HCT116 (cell line): ENCODE measurements around the gene HOXA2. TPM values are rescaled to one million over a fixed set of nuclear protein-coding genes. Genes with fewer than 3 reads are reported as not detected.
A peak's percentile ranks its signal among the peaks of the same experiment; 100 is the strongest.

Experiments
- ATAC-seq: fragments of 200-7000 bp; cut with Tn5 transposase; 2 replicates; pipeline ENCODE4 v1.9.1; 2020; ENCODE audit warnings: mild to moderate bottlenecking, moderate library complexity
- BruUV-seq: library from RNA; stranded (reverse); fragments of 400-500 nt; replicated peaks from 2 replicates; lab custom pipeline; 2021; lab: Mats Ljungman, UMichigan
- CTCF ChIA-PET: fragments of 300-600 bp; sonication (Branson Sonifier 250); formaldehyde crosslinking; loops from one replicate; lab custom pipeline; 2021; ENCODE audit warnings: antibody characterized with exemption; lab: Charles Lee
- POLR2A ChIA-PET: fragments of 300-600, 350-600 bp; sonication (Branson Sonifier 250); formaldehyde crosslinking; loops from one replicate; lab custom pipeline; 2021; ENCODE audit warnings: antibody characterized with exemption; lab: Charles Lee
- RAD21 ChIA-PET, 2 experiments: fragments of 300-600 bp; sonication (Branson Sonifier 250); formaldehyde crosslinking; loops; one replicate each; lab custom pipeline; 2023; ENCODE audit warnings: low total read pairs in 2 of 2; ENCODE audit not compliant: uncharacterized antibody in 2 of 2, unreplicated experiment in 2 of 2, low non-redundant PET in 1 of 2; lab: Charles Lee
- DNase-seq: peaks from one replicate; pipeline ENCODE4 v3.0.0-alpha.2; 2010; ENCODE audit warnings: low read depth, low spot score
- H2AFZ ChIP-seq: fragments of 200-600 bp; shearing (Covaris generic), sonication (generic); 2 replicates; pipeline ENCODE4 v1.6.1; 2017; ENCODE audit warnings: low read depth, mixed run types, mixed read lengths, antibody characterized with exemption, low read length; ENCODE audit not compliant: poor library complexity, severe bottlenecking
- H3K27ac ChIP-seq: 2 replicates; pipeline ENCODE4 v1.5.1; 2012; ENCODE audit warnings: low read depth, low read length
- H3K27me3 ChIP-seq: fragments of 200-600 bp; sonication (generic); 2 replicates; pipeline ENCODE4 v1.6.1; 2016; ENCODE audit warnings: mixed run types, low read length, mixed read lengths; ENCODE audit not compliant: insufficient read depth
- H3K36me3 ChIP-seq, 2 experiments: fragments of 200-500 bp in 1 of 2; fragments of 200-600 bp in 1 of 2; sonication (Bioruptor generic) in 1 of 2; sonication (generic) in 1 of 2; 2 replicates each; pipeline versions ENCODE4 v1.5.1 to v1.6.1; 2014 to 2016; ENCODE audit warnings: low read length in 2 of 2, inconsistent platforms in 1 of 2, mixed read lengths in 1 of 2, mixed run types in 1 of 2; ENCODE audit not compliant: insufficient read depth in 2 of 2, control insufficient read depth in 1 of 2
- H3K4me1 ChIP-seq, 2 experiments: fragments of 200-600 bp in 1 of 2; sonication (generic) in 1 of 2; 2 replicates each; pipeline versions ENCODE4 v1.5.1 to v1.6.1; 2012 to 2017; ENCODE audit warnings: low read length in 2 of 2, inconsistent platforms in 1 of 2, mild to moderate bottlenecking in 1 of 2, mixed read lengths in 1 of 2, mixed run types in 1 of 2, moderate library complexity in 1 of 2; ENCODE audit not compliant: insufficient read depth in 2 of 2, control insufficient read depth in 1 of 2
- H3K4me2 ChIP-seq: fragments of 200-600 bp; sonication (generic); 2 replicates; pipeline ENCODE4 v1.6.1; 2017; ENCODE audit warnings: mixed run types, low read length, mixed read lengths
- H3K4me3 ChIP-seq, 2 experiments: fragments of 200-600 bp in 1 of 2; sonication (generic) in 1 of 2; replicated peaks in 1 of 2; 2 replicates each; pipeline ENCODE4 v1.5.1; 2011 to 2016; ENCODE audit warnings: low read length in 2 of 2, control low read depth in 1 of 2, low read depth in 1 of 2, mild to moderate bottlenecking in 1 of 2, mixed read lengths in 1 of 2, mixed run types in 1 of 2
- H3K79me2 ChIP-seq: fragments of 200-600 bp; sonication (generic); 2 replicates; pipeline ENCODE4 v1.6.1; 2017; ENCODE audit warnings: mild to moderate bottlenecking, mixed run types, low read length, moderate library complexity, mixed read lengths; ENCODE audit not compliant: insufficient read depth
- H3K9ac ChIP-seq: fragments of 200-600 bp; sonication (generic); 2 replicates; pipeline ENCODE4 v1.6.1; 2016; ENCODE audit warnings: low read length, mixed read lengths
- H3K9me2 ChIP-seq: fragments of 200-600 bp; sonication (generic), shearing (Covaris generic); 2 replicates; pipeline ENCODE4 v1.6.1; 2017; ENCODE audit warnings: mixed run types, mild to moderate bottlenecking, moderate library complexity; ENCODE audit not compliant: insufficient read depth
- H3K9me3 ChIP-seq, 2 experiments: fragments of 200-500 bp in 1 of 2; fragments of 200-600 bp in 1 of 2; sonication (Bioruptor generic) in 1 of 2; sonication (generic) in 1 of 2; 2 replicates each; pipeline ENCODE4 v1.6.1; 2014 to 2017; ENCODE audit warnings: low read length in 2 of 2, mixed read lengths in 2 of 2, inconsistent platforms in 1 of 2, low read depth in 1 of 2, mild to moderate bottlenecking in 1 of 2, mixed run types in 1 of 2, moderate library complexity in 1 of 2; ENCODE audit not compliant: control insufficient read depth in 1 of 2, insufficient read depth in 1 of 2
- H4K20me1 ChIP-seq: fragments of 200-600 bp; sonication (generic), shearing (Covaris generic); 2 replicates; pipeline ENCODE4 v1.6.1; 2017; ENCODE audit warnings: mixed run types, mild to moderate bottlenecking, moderate library complexity; ENCODE audit not compliant: insufficient read depth
- CTCF ChIP-seq, 3 experiments: fragments of 200-600 bp in 1 of 3; sonication (generic) in 1 of 3; IDR thresholded peaks in 2 of 3; conservative IDR thresholded peaks in 1 of 3; 2 replicates each; pipeline ENCODE4 v1.5.1; 2012 to 2017; ENCODE audit warnings: low read depth in 2 of 3, low read length in 2 of 3, antibody characterized with exemption in 1 of 3, borderline replicate concordance in 1 of 3, control low read depth in 1 of 3, mild to moderate bottlenecking in 1 of 3, mixed read lengths in 1 of 3, mixed run types in 1 of 3, moderate library complexity in 1 of 3; ENCODE audit not compliant: insufficient read depth in 1 of 3
- FOSL1 ChIP-seq: IDR thresholded peaks from 2 replicates; pipeline ENCODE4 v1.6.1; 2012; ENCODE audit warnings: low read depth
- POLR2A ChIP-seq: IDR thresholded peaks from 2 replicates; pipeline ENCODE4 v1.7.0; 2011; ENCODE audit warnings: borderline replicate concordance; ENCODE audit not compliant: insufficient read depth, insufficient read length; ENCODE audit errors: extremely low read depth
- POLR2AphosphoS5 ChIP-seq: IDR thresholded peaks from 2 replicates; pipeline ENCODE4 v1.6.1; 2011; ENCODE audit warnings: mild to moderate bottlenecking, low read depth, low read length, moderate library complexity
- RAD21 ChIP-seq: IDR thresholded peaks from 2 replicates; pipeline ENCODE4 v1.6.1; 2012; ENCODE audit warnings: low read depth, mild to moderate bottlenecking
- REST ChIP-seq: IDR thresholded peaks from 2 replicates; pipeline ENCODE4 v1.6.1; 2012; ENCODE audit warnings: low read depth
- SIN3A ChIP-seq: IDR thresholded peaks from 2 replicates; pipeline ENCODE4 v1.6.1; 2012; ENCODE audit warnings: low read depth
- SP1 ChIP-seq: IDR thresholded peaks from 2 replicates; pipeline ENCODE4 v1.6.1; 2012; ENCODE audit warnings: low read depth
- TCF7L2 ChIP-seq: IDR thresholded peaks from 2 replicates; pipeline ENCODE4 v1.7.0; 2011; ENCODE audit warnings: borderline replicate concordance, inconsistent platforms; ENCODE audit not compliant: insufficient read depth, insufficient read length; ENCODE audit errors: extremely low read depth
- intact Hi-C: fragments of 100-400 bp; cut with micrococcal nuclease; formaldehyde crosslinking; loops from 2 replicates; pipeline ENCODE4 v1.10.0; 2022
- total RNA-seq: library from RNA; stranded (reverse); gene quantifications from one replicate; pipeline ENCODE4 v1.2.1, GENCODE V29; 2021; ENCODE audit not compliant: unreplicated experiment
- TF ChIP-seq, protein P1 (sequence below): IDR thresholded peaks from 2 replicates; pipeline ENCODE4 v1.6.1; 2012

Gene HOXA2
- total RNA-seq, 1 experiment from 2014 or later: 0.57 TPM

- RAD21 ChIA-PET: no interaction called here
- no peaks in the 10 kb centered on the region for H3K36me3 ChIP-seq
- peak overlapping the region; percentile 52; the same call in 1 of the 2 replicates for H3K9ac ChIP-seq
- DNase-seq: no peak
- H3K9me2 ChIP-seq: no peaks in the 10 kb centered on the region
- H2AFZ ChIP-seq: no peak overlapping the region
- no peak for TF ChIP-seq SP1
- TF ChIP-seq RAD21: no peak
- no peak for TF ChIP-seq REST
- TF ChIP-seq, protein P1, sequence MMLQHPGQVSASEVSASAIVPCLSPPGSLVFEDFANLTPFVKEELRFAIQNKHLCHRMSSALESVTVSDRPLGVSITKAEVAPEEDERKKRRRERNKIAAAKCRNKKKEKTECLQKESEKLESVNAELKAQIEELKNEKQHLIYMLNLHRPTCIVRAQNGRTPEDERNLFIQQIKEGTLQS: no peak
- no peak for TF ChIP-seq CTCF (IDR thresholded peaks at IDR 0.05 in 2 of 3, conservative IDR thresholded peaks at IDR 0.05 in 1 of 3; ENCODE audit: borderline replicate concordance in 1 of 3, insufficient read depth in 1 of 3, low read depth in 2 of 3, low read length in 2 of 3)
- TF ChIP-seq SIN3A: no peak
- TF ChIP-seq POLR2A: no peak
- no peak for TF ChIP-seq TCF7L2
- TF ChIP-seq POLR2AphosphoS5: no peak
- no peak for TF ChIP-seq FOSL1
- TF ChIP-seq, all 23 proteins: peak for 0
- POLR2A ChIA-PET: no interaction called here
- Histone ChIP-seq H3K4me3 (no peak overlapping the region), H3K9me3 (no peaks in the 10 kb centered on the region), H3K27me3 (peaks cover 32% of the 10 kb centered on the region), H3K27ac (0 out of 2 replicates have a peak overlapping the region, but pooled peaks have one; percentile 60), H3K79me2 (no peaks in the 10 kb centered on the region), H4K20me1 (no peaks in the 10 kb centered on the region), H3K4me1 (peaks cover 25 to 74% of the 10 kb centered on the region in 2 experiments), H3K4me2 (peak overlapping the region; percentile 76)
- intact Hi-C loops: no loop called here
- CTCF ChIA-PET: no interaction called here
- ATAC-seq: no peak
- no TSS peak for BruUV-seq
Measured at GRCh38 chr7:27124902-27125689, 22.6 kb upstream of the HOXA2 start.
